GM15510 (cell line): ENCODE data around the gene RHBDD1.

Experiments used
- POLR2A ChIP-seq: IDR thresholded peaks from 3 replicates; pipeline ENCODE4 v1.6.1; 2011; ENCODE audit warnings: borderline replicate concordance; ENCODE audit not compliant: insufficient read length; ENCODE audit errors: extremely low read depth

Gene RHBDD1

DNA sequence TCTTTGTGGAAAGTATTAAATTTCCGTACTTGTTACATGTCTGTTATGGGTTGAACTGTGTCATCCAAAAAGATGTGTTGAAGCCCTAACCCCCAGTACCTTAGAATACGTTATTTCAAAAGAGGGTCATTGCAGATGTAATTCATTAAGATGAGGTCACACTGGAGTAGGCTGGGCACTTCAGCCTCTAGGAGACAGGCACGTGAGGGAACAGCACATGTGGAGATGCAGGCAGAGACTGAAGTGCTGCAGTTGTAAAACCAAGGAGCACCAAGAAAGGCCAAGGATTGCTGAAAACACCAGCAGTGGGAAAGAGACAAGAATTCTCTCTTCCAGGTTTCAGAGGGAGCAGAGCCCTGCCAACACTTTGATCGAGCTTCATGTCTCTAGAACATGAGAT lies 4.6 kb upstream of the RHBDD1 start:
- no peak for TF ChIP-seq POLR2A

- no peak for TF ChIP-seq POLR2A
Measured at GRCh38 chr2:226832061-226832460, 3.8 kb upstream of the RHBDD1 start.

DNA sequence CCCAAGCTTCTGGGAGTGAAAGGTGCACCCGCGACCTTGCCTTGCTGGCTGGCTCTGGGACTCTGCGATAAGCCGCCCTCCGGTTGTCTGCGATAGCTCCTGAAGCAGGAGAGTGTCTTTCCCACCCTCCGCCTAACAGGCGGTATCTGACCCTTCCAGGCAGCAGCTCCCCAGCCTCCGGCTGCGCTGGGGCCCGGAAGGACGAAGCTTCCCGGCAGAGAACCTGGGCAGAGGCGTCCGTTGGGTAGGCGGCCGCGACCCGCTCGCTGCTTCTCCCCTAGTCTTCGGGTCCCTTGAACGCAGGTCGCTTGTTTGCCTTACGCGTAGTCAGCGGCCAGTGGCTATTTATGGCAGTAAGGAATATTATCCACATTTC lies 446 bp upstream of the RHBDD1 start:
- TF ChIP-seq POLR2A, result no peak

GRCh38 chr2:226836548-226836885 lies 663 bp downstream of the RHBDD1 start:
- TF ChIP-seq POLR2A, result no peak

DNA sequence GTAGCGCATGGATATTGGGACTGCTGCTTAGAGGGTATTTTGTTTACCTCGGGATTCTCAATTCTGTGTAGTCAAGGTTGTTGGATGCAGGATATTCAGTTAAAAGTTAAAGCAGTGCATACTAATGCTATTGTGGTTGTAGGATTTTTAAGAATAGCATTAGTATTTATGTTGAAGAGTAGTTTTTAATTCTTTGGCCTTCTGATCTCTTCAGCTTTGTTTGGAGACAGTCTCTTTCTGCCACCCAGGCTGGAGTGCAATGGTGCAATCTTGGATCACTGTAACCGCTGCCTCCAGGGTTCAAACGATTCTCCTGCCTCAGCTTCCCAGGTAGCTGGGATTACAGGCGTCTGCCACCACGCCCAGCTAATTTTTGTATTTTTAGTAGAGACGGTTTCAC lies 1.5 kb downstream of the RHBDD1 start:
- TF ChIP-seq POLR2A, result no peak

DNA sequence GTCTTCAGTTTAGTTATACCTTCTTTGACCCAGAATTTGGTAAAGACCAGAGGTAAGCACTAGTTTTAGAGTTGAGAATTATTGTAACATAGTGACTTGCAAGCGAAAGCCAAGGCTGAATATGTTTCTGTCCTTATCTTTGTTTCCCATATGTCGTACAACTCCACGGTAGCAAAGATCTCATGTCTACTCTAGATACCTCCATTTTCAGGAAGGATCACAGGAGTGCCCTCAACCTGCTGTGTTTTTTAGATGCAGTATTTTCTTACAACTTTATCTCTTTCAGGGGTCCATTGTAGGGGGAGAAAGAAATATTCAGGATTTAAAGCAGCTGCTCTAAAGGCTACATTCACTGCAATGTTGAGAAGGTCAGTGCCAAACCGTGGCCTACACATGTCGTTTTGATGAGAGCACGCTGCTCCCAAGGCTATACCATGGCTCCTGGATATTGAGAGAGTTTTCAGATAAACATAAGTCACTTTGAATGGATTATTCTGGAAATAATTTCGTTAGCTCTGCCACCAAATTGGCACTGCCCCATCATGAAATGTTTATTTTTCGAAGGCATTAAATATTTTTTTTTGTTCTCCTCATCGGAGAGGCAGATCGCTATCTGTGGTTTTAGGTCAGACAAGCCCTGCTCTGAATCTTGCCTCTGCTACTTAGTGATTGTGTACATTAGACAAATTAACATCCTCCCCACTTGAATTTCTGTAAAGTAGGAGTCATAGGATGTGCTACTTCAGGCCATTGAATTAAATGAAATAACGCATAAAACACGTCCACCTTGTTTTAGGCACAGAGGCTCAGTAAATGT lies 2.1 kb downstream of the RHBDD1 start:
- no peak for TF ChIP-seq POLR2A

- no peak for TF ChIP-seq POLR2A
Measured at GRCh38 chr2:226838722-226839121, 2.9 kb downstream of the RHBDD1 start.

- no peak for TF ChIP-seq POLR2A
Measured at GRCh38 chr2:226839161-226839560, 3.3 kb downstream of the RHBDD1 start.

- no peak for TF ChIP-seq POLR2A
Measured at GRCh38 chr2:226839951-226840350, 4.1 kb downstream of the RHBDD1 start.

DNA sequence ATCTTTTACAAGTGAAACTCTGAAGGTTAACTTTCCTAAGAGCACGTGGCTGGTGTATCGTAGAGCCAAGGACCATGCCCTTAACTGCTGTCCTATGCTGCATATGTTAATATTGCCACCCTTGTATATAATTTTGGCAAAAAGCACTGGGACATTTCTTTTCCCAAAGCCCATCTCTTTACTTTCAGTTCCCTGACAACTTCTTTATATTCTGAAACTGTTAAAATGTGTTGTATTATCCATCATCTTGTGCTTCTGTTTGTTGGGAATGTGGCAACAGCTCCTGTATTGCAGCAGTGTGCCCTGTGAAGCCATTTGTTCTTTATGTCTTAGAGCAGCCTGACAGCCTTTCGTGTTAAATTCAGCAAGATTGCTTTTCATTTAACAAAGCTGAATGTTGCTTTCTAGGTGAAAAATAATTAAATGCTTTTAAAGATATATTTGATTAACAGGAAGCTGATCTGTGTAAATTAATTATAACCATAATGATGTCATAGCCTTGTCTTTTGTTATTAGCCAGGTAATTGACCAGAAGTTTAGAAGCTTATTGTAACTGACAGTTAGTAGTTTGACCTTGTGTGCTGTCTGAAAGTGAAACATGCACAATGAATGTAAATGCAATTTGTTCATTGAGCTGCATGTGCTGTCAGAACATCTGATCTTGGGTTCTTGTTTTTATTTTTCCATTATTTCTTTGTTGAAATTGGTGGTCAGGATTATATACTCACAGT lies 9.7 kb downstream of the RHBDD1 start:
- TF ChIP-seq POLR2A, result no peak

GRCh38 chr2:226847090-226847489 lies 11.2 kb downstream of the RHBDD1 start:
- TF ChIP-seq POLR2A, result no peak

DNA sequence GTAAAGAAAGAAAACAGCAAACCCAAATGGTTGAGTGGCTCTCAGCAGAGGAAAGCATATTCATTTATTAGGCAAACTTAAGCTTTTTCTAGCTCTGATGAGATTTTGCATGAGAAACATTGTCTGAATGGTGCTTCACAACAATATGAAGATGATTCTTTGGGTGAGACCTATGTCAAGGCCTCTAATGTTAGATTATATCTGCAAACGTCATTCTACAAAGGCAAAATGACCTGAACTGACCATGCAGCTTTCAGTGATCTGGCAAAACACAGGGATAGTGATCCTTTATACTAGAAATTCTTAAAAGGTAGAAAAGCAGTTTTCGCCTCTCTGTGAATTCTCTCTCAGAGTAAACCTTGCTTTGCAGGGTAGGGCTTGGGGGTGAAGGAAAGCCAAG lies 11.7 kb downstream of the RHBDD1 start:
- no peak for TF ChIP-seq POLR2A

DNA sequence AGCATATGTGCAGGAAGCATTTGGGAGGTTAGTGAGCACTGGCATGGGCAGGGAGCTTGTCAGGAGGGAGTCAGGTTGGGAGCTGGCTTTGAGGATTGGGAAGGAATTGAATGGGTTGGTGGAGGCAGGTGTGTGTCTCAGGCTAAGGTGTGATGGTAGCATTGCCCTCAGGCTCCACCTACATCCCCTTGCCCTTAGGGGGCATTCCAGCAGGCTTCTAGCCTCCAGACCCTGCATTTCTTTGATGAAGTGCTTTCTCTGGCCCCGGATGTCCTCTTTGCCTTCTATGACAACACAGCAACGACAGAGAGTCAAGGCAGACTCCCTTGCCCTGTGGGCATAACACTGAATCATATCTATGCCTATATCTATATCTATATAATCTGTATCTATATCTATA lies 13.5 kb downstream of the RHBDD1 start:
- no peak for TF ChIP-seq POLR2A

- no peak for TF ChIP-seq POLR2A
Measured at GRCh38 chr2:226850024-226850423, 14.2 kb downstream of the RHBDD1 start.

DNA sequence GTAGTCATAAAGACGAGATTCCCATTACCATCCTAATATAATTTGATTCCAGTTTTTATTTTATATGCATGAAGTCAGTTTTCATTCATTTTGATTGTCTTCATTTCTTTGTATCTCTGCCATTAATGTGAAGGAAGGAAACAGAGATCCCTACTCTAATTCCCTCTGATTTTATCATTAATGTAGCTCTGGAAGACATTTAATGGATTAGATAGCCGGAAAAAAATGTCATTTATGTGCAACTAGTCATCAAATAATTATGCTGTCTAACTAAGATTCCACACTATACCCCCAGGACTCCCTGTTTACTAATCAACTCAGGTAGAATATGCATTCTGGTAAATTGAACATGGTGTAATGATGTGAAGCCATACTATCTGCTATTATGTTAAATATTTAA lies 19.9 kb downstream of the RHBDD1 start:
- TF ChIP-seq POLR2A, result no peak

- TF ChIP-seq POLR2A, result no peak
Measured at GRCh38 chr2:226860087-226860486, 24.2 kb downstream of the RHBDD1 start.

GRCh38 chr2:226862623-226863022 lies 26.8 kb downstream of the RHBDD1 start:
- no peak for TF ChIP-seq POLR2A

GRCh38 chr2:226865273-226865672 lies 29.4 kb downstream of the RHBDD1 start:
- no peak for TF ChIP-seq POLR2A
